Stimulated activated naive CD8-positive, alpha-beta T cell treated with anti-CD3 and anti-CD28 coated beads, Interleukin-15, Interleukin-2, amounts not matched to agents 100 U/mL and 50 U/mL, for 24 hours (primary cell): ENCODE results near the gene DCAF11.
A peak's percentile ranks its signal among the peaks of the same experiment; 100 is the strongest.

Source experiments
- ATAC-seq: fragments of 150-1000 bp; cut with Tn5 transposase; one replicate; pipeline ENCODE4 v1.10.0; 2021
- DNase-seq: peaks from one replicate; pipeline ENCODE4 v3.0.0; 2021

Gene DCAF11

GRCh38 chr14:24160850-24161804 is 46.5 kb downstream of the DCAF11 start, which contains the start of gene IRF9:
IRF9 (plus strand) TSS chr14:24161265; CDS start chr14:24162145, 880 bp downstream.
- ATAC-seq, result peak; percentile 88
- peak; percentile 98 for DNase-seq

- peak; percentile 21 for ATAC-seq
- peak; percentile 37 for DNase-seq
These were observed 47.5 kb downstream of the DCAF11 start for GRCh38 chr14:24162093-24162492.

GRCh38 chr14:24164518-24164991 is 50.0 kb downstream of the DCAF11 start:
- no peak for ATAC-seq
- no peak for DNase-seq

- DNase-seq (no peak), ATAC-seq (no peak)
These were observed 51.2 kb downstream of the DCAF11 start for GRCh38 chr14:24165785-24166184.

- ATAC-seq (no peak), DNase-seq (no peak)
These were observed 53.0 kb downstream of the DCAF11 start for GRCh38 chr14:24167469-24168114.

- DNase-seq (peak; percentile 82), ATAC-seq (peak; percentile 88)
These were observed 57.1 kb downstream of the DCAF11 start, which contains the start of gene REC8 for GRCh38 chr14:24171422-24172260. REC8 (plus strand) TSS chr14:24172080; CDS start chr14:24172553, 473 bp downstream.

- ATAC-seq (no peak), DNase-seq (no peak)
These were observed 57.8 kb downstream of the DCAF11 start for GRCh38 chr14:24172261-24172860.

GRCh38 chr14:24172871-24173281 is 58.3 kb downstream of the DCAF11 start:
- ATAC-seq, result no peak
- DNase-seq, result no peak
